GM19035 (cell line): Measurements from ENCODE around the gene B4GAT1.
A peak's percentile ranks its signal among the peaks of the same experiment; 100 is the strongest.

Experiments used
- ATAC-seq: cut with Tn5 transposase; IDR thresholded peaks from one replicate; pipeline ENCODE4 v1.9.1; 2021; ENCODE audit not compliant: unreplicated experiment

The B4GAT1 gene

DNA sequence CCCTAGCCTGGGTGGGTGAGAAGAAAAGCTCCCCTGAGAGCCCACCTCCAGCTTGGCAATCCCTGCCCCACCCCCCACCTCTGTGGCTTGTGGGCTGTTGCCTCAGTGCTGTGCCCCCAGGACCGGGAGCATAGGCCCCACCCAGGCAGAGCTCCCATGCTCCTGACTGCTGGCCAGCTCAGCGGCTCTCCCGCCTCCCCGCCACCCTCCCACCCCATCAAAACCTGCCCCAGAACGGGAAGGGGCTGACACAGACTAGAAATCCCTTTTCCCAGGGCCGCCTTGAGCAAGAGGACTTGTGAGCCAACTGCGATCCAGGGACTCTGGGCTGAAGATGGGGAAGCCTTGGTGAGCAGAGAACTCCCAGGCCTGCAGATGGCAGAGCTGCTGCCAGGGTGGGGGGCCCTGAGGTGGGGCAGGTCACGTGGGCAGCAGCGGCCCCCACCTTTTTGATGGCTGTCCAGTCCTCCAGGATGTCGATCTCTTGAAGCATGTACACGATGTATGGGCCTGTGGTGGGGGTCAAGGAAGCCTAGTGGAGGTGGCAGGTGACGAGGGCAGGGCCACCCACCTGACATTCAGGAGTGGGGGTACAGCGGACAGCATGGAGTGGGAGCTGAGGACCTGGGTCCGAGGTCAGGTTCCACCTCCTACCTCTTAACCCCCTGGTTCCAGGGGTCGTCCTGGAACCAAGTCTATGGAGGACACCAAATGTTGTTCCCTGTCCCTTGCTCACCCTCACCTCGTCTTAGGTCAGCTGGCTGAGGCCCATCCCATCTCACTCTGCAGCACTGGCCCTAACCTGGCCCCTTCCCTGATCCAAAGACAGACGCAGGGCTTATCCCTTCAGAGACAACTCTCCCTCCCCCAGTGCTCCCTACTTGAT is 8.9 kb downstream of the B4GAT1 start:
- ATAC-seq, result no peak

DNA sequence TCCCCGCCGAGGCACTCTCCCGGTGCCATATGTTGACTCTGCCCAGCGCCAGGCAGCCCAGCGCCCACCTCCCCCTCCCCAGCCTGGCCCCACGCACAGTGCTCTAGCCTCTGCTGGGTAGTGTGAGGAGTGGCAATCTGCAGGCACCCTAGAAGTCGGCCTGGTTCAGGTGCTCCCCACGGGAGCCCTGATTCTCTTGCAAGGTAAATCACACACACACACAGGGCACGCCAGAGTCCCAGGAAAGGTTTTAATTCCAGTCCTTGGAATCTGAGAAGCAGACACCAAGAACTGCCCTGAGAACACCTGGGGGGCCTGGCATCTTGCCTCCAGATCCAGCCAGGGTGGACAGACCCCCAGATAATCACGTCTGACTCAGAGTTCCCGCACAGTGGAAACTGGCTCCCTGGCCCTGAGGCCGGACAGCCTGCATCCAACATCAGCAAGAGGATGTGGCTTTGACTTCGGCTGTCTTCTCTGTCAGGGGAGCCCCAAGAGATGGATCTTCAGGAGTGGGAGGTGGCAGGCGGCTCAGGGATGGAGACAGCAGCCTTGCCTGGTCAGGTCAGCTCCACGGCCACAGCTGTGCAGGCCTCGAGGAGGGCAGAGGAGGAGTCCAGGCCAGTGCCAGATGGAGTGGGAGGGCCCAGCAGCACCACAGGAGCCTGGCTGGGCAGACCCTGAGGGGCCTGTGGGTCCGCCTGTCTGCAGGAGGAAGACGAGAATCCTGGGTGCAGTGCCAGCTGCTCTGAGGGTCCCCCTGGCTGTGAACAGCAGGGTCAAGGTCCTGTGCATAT is 10.1 kb downstream of the B4GAT1 start:
- ATAC-seq, result no peak

DNA sequence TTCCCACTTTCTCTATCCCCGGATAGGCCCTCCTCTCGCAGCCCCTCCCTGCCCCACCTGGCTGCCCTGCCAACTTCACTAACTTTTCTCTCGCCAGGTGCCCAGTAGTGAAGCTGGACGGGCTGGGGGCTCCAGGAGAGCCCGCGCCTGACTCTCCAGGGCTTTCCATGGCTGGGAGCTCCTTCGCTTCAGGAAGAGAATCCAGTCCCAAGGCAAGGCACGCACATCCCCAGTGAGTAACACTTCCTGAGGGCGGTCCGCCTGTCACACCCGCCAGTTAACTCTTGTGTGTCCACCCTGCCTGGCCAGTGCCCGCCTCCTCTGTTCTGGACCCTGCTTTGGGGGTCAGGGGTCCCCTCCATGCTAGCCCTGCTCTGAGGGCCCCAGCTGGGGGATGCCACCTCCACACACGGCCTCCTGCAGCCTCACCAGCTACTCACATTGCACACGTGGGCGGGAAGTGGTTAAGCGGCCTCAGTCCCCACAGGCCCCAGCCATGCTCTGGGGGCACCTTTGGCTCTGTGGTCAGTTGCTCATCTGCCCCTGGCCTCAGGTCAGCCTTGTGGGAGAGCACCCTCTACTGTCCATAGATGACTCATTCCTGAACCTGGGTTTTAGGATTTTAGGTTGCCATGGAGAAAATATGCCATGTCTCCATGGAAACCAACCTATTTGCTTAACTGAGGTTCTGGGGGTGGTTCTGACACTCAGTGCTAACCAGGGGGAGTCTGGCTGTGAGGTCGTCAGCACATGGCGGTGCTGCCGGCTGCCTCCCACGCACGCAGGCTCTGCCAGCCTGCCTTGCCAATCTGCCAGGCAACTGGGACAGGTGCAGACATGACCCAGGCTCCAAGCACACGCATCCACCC is 11.0 kb downstream of the B4GAT1 start, which contains the start of gene RIN1:
Gene RIN1 (minus strand): TSS at position 201 of the 869 bp plus-strand sequence. CDS start 32 bp downstream, at position 169.
- ATAC-seq, result peak; percentile 67

DNA sequence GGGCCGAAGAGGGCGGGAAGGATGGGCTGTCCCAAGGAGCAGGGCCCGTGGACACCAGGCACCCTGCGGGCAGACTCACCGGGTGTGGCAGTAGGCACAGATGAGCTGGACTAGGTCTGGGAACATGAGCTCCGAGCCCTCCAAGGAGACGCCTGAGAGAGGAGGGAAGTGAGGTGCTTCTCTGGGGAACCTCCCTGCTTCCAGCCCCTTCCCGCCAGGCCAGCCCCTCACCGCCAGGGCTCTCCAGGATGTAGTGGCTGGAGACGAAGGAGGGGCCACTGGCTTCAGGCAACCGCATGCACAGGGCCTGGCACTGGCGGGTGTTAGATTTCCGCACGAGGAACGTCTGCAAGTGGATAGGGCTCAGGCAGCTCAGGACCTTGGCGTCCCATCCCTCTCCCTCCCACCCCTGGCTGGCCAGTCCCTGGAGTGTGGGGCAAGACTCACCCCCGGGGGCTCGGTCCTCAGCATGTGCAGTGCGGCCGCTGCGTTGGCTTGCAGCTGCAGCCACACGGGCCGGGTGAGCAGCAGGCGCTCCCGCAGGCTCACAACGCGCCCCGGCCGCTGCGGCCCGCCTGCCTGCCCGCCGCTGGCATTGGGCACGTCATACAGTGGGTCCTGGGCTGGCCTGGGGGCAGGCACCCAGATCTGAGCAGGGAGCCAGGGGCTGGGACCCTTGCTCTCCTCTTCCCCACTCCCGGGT is 11.7 kb downstream of the B4GAT1 start:
- no peak for ATAC-seq

DNA sequence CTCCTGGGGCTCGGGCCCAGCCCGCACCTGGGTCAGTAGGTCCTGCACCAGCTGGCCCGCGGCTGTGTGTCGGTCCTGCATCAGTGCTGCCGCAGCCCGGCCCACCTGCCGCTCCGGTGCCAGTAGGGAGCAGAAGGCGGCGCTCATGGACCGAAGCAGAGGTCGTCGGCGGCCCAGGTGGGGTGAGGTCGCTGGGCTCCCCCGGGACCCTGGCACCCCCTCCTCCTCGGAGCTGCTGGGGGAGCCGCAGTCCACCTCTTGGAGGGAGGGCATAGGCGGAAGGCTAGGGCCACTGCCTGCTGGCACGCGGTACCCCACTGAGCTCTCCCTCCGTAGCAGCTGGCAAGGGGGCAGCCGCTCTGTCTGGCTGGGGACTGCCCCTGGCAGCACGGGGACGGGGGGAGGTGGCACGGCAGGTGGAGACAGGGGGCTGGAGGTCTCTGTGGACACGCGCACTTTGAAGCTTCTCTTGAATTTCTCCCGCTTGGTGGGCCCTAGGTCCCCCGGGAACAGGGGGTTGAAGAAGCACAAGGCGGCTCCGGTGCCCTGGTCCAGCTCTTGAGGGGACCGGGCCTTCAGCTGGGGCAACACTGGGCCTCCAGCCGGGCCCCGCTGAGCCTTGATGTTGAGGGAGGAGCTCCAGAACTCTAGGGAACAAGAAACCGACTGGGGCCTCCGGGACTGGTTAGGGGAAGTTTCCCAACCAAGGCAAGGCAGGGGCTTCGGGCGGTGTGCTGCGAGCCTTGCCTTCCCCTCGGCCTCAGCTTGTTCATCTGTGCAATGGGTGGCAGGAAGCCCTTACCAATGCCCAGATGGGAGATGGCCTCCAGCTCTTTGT is 12.6 kb downstream of the B4GAT1 start:
- ATAC-seq, result no peak

DNA sequence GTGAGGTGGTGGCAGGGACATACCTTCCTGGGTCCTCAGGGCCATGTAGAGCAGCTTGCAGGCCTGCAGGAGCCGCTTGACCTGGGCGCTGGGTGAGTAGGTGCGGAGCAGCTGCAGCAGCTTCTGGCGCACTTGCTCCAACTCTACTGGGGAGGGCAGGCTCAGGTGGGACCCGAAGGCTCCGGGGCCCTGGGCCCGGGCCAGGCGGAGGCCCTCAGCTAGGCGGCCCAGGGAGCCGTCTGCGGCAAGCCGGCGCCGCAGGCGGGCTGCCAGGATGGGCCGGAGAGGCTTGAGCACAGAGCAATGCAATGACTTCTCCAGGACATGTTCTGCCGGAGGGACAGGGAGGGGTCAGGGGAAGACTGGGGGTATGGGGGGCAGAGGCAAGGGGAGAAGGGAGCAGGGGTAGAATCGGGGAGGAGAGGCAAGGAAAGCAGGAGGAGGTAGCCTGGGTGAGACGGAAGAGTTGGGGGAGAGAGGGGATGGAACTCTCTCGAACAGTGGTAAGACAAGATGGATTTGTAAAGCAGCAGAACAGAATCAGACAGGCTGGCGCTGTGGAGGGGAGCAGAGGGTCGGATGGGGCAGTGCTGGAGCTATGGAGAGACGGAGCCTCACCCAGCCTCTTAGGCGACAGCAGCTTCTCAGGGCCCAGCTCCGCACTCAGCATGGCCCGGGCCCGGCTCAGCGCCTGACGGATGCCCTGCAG is 13.4 kb downstream of the B4GAT1 start:
- no peak for ATAC-seq

DNA sequence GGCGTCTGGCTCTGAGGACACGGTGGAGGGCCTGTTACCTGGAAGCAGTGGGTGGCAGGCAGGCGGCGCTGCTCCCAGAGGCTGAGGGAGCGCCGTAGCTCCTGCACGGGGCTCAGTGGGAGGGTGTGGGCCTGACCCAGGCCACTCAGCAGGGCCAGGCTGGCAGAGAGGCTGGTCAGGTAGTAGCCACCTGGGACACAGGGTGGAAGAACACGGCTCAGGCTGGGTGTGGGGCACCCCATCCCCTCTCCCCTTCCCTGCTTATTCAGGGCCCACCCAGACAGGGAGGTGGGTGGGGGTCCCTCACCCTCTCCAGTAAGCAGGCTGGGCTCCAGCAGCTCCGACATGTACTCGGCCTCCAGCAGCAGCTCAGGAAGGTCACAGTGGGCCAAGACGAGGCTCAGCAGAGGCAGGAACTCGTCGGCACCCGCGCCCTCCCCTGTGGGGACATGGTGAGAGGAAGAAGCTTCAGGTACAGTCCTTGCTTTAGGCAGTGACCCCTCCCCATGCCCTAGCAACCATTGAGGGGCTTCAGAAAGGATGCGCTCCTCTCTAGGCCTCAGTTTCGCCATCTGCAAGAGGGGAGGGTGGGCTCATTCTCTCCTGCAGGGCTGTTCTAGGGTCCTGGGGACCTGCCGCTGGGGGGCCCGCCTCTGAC is 14.1 kb downstream of the B4GAT1 start:
- no peak for ATAC-seq

DNA sequence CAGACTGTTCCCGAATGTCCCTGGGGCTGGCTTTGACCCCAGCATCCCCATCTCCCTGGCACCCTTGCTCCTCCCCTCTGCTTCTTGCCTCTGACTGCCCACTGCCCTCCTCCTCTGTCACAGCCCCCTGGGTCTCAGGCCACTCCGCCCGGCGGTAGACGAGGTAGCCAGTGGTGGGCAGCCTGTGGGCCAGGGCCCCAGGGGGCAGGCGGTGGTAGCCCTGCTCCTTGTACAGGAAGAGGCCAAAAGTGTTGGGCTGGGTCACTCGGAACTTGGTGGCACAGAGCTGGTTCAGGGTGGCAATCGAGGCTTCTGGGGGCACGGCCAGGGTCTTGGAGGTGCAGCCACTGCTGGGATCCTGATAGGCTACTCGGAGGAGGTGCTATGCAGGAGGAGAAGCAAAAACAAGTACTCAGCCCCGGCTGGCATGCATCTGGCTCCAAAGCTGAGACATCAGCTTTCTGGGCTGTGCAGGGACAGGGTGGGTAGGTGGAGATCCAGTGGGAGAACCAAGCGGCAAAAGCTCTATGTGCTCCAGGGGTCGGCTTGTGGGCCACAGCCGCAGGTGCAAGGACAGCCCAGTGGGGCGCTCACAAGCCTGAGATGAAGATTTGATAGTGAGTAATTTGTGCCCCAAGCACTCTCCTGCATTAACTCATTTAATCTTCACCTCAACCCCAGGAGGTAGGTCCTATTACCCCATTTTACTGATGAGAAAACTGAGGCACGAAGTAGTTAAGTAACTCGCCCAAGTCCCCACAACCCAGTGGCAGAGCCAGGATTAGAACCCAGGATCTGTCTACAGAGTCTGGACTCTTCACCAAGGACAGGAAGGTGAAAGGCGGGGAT is 14.8 kb downstream of the B4GAT1 start:
- no peak for ATAC-seq

DNA sequence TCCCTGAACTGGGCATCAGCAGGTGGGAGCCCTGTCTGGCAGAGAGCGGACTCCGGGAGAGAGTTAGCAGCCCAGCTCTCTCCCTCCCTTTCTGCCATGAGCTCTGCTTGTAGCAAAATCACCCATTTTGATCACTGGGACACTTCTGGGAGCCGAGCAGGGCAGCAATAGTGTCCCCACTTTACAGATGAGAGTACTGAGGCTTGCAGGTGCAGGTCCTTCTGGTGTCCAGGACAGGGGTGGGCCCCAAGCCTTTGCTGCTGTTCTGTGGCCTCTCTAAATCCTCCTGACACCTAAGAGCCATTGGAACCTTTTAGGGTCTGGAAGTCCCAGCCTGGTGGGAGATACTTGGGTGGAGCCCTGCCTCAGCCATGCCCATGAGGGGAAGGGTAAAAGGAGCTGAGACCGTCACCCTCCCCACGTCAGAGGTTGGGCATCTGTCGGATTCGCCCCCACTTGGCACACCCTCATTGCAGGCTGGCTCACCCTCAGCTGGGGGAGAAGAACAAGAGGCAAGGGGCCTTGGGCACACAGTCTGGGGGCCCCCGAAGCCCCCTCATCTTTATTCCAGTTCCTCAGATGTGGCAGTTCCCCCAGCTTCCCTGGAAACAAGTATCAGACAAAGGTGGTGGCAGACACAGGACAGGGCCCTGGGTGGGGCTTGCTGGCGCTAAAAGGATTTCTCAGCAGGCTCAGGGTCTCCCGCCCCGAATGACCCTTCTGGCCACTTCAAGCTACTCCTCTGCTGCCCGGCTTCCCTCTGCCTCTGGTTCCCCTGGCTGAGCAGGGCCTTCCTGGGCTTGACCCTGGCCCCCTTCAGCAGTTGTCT is 15.7 kb downstream of the B4GAT1 start:
- no peak for ATAC-seq

DNA sequence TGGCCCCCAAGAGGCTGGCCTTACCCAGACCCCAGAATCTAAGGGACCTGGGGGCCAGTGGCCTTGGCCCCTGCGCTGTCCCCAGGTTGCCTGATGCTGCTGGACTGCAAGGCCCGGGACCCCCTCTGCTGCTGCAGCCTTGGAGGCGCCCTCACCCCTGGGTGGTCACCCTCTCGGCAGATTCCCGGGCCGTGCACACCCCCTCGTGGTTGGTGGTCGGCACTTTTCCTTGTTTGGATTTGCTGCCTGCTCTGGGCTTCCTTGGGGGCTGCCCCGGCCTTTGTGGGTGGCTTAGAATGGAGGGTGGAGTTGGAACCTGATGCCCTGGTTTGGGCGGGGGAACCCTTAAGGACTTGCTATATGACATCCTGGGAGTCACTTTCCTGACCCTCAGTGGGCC is 16.5 kb downstream of the B4GAT1 start:
- ATAC-seq, result no peak

DNA sequence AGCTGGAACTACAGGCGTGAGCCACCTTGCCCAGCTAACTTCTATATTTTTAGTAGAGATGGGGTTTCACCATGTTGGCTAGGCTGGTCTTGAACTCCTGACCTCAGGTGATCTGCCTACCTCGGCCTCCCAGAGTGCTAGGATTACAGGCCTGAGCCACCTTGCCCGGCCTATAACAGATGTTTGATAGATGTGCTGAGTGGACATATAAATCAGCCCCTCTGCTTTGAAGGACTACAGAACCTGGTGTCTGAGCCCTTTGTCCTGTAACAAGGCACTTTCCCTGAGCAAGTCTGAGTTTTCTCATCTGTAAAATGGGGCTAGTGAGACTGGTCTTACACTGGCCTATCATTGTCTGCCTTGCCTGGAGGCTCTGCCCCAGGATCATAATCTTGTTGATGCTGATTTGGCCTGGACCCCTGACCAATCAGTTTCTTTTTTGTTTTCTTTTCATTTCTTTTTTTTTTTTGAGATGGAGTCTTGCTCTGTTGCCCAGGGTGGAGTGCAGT is 18.2 kb downstream of the B4GAT1 start:
- ATAC-seq, result no peak

DNA sequence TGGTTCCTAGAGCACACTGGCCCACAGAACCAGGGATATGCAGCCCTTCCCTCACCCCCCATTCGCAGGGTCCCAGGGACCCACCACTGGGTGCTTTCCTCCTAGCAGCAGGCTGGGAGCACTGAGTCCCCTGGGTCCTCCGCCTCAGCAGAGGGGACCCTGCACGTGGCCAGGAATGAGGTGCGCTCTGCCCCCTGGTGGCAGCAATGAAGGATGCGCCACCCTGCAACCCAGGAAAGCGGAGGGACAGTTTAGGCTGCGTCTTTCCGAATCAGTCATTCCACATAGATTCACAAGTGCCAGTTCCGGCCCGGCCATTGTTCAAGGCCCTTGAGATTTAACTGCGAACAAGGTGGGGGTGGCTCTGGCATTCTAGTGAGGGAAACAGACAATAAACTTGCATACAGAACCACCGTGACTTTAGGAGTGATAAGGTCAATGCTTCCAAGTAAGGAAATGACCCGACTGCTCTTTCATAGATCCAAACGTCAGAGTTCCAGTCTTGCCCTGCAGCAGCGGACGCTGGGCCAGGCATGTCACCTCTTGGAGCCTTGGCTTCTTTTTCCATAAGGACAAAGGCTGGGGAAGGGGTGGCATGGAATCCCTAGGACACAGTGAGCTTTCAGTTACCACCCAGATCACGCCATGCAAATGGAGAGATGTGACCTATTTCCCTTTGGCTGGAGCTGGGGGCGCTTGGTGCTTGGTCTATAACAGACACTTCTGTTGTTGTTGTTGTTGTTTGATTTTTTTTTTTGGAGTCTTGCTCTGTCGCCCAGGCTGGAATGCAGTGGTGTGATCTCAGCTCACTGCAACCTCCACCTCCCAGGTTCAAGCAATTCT is 18.9 kb downstream of the B4GAT1 start:
- no peak for ATAC-seq

DNA sequence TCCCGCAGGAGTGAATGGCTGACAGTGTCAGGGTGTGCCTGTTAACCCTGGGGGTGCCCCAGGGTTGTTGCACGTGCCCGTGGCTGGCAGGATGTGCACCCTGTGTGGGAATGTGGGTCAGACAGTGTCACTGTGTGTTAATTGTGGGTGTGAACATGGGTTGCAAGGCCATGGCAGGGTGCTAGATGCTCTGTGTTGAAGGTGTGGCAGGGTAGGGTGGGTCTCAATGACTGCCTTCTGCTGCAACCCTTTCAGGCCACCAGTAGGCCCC is 19.5 kb downstream of the B4GAT1 start:
- no peak for ATAC-seq

DNA sequence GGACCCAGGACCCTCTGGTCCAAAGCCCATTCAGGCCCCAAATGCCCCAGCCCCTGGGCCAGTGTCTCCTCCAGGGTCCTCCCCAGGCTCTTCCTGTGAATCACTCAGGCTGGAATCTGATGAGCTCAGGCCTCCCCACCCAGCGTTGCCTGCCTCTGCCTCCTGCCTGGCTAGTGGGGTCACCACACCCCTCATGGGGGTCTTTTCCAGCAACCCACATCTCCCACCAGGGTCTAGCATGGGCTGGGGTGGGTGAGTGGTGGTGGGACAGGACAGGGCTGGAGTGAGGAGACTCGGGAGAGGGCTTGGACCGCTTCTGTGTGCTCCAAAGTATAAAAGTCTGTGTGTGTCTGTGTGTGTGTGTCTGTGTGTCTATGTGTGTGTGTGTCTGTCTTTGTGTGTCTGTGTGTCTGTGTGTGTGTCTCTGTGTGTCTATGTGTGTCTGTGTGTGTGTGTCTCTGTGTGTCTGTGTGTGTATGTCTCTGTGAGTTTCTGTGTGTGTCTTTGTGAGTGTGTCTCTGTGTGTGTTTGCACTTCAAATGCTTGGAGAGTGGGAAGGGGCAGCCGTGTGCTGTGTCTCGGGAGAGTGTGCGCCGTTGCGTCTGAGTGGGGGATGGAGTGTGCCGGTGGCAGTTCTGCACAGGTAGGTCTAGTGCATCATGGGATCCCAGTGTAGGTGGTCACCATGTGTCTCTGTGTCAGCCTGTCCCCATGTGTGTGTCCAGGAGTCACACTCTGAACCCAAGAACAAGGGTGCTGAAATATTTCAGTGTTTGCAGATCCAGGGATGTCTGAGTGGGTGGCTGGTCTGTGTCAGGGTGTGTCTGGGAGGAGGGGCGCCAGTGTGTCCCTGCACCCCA is 20.0 kb downstream of the B4GAT1 start:
- no peak for ATAC-seq
